Subcutaneous adipose tissue (tissue), 4 donors: ENCODE measurements around the gene NUP93. TPM values are rescaled to one million over a fixed set of nuclear protein-coding genes. Genes with fewer than 3 reads are reported as not detected.

ENCODE experiments used
- CTCF ChIP-seq: fragments of 450-650 bp; IDR thresholded peaks from one replicate; pipeline ENCODE4 v1.5.1; 2016; ENCODE audit warnings: low read depth, mild to moderate bottlenecking, control low read depth, antibody characterized with exemption, moderate library complexity
- total RNA-seq, 4 donors: library from RNA; depleted of rRNA; stranded (reverse); fragments of >200 nt; gene quantifications; one replicate each; pipeline ENCODE4 v1.1.0, GENCODE V29; 2016

Gene NUP93
- total RNA-seq, 4 donors from 2014 or later = 28.4 to 57.6 (median 47.5) TPM

- no peak for TF ChIP-seq CTCF
These were observed 18.1 kb upstream of the NUP93 start for GRCh38 chr16:56711862-56712261.

GRCh38 chr16:56713794-56714193 is 16.1 kb upstream of the NUP93 start:
- no peak for TF ChIP-seq CTCF

- TF ChIP-seq CTCF = no peak
These were observed 14.8 kb upstream of the NUP93 start for GRCh38 chr16:56715126-56715525.

- TF ChIP-seq CTCF = no peak
These were observed 13.2 kb upstream of the NUP93 start for GRCh38 chr16:56716761-56717160.

- no peak for TF ChIP-seq CTCF
These were observed 7.6 kb upstream of the NUP93 start for GRCh38 chr16:56722200-56722842.

- TF ChIP-seq CTCF = no peak
These were observed 5.7 kb upstream of the NUP93 start for GRCh38 chr16:56724191-56724590.

- TF ChIP-seq CTCF = no peak
These were observed 3.6 kb upstream of the NUP93 start for GRCh38 chr16:56726283-56726682.
